Measurements from ENCODE around the gene KLRC1. TPM values are rescaled to one million over a fixed set of nuclear protein-coding genes. Genes with fewer than 3 reads are reported as not detected.

Gene KLRC1
- total RNA-seq (2022; extraction: Qiagen RNA extraction) = not detected in 5 replicates

GRCh38 chr12:10453156-10453555 lies at the start of gene KLRC1:
TSS of gene KLRC1 (minus strand) at chr12:10453377. CDS start at chr12:10451156, 2,221 bp downstream.

GRCh38 chr12:10435816-10436215 lies 17.4 kb downstream of the KLRC1 start, which contains the start of gene KLRC2:
TSS of gene KLRC2 (minus strand) at chr12:10436010. CDS start at chr12:10435986, 24 bp downstream.

GRCh38 chr12:10420334-10420733 lies 32.8 kb downstream of the KLRC1 start, which contains the start of gene KLRC3:
TSS of gene KLRC3 (minus strand) at chr12:10420595. CDS start at chr12:10420550, 45 bp downstream.

DNA sequence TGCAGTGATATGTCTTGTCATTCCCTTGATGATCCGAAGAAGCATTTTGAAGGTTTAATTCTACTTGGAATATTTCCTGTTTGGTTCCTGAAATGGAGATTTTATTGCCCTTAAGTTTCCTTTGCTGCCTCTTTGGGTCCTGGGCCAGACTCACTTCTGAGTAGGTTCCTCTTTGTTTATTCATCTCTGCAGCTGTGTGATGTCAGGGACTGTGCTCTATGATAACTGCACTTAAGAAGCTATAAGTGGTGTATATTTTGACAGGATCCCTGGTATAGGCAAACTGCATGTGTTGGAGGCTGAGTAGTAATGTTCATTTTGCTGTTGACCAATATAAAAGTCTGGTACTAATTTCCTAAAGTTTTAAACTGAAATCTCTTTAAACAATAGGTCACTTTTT lies 43.8 kb downstream of the KLRC1 start, which contains the start of gene KLRC4:
KLRC4 (minus strand) TSS at position 366 of the 400 bp plus-strand sequence; CDS start at position 184, 182 bp downstream.

Other genes with a start within 250 kb of the KLRC1 start
- gene GABARAPL1, start 240.5 kb downstream of the KLRC1 start, total RNA-seq (2022; extraction: Qiagen RNA extraction) = 32.0 to 41.5 TPM (median 38.0 TPM) in 5 replicates
- gene KLRD1, start 145.5 kb downstream of the KLRC1 start, total RNA-seq (2022; extraction: Qiagen RNA extraction) = not detected in 5 replicates
- gene KLRK1, start 63.3 kb downstream of the KLRC1 start, total RNA-seq (2022; extraction: Qiagen RNA extraction) = 0.08 TPM in 1 of 5 replicates, not detected in the others
- not detected in 5 replicates for gene KLRC4, start 43.6 kb downstream of the KLRC1 start, total RNA-seq (2022; extraction: Qiagen RNA extraction)
- gene KLRC3, start 32.8 kb downstream of the KLRC1 start, total RNA-seq (2022; extraction: Qiagen RNA extraction) = 0.12 to 0.40 TPM (median 0.23 TPM) in 5 replicates
- gene KLRC2, start 17.4 kb downstream of the KLRC1 start, total RNA-seq (2022; extraction: Qiagen RNA extraction) = 1.3 to 2.7 TPM (median 2.1 TPM) in 5 replicates
- 0.53 to 0.88 TPM (median 0.65 TPM) in 5 replicates for gene EIF2S3B, start 52.5 kb upstream of the KLRC1 start, total RNA-seq (2022; extraction: Qiagen RNA extraction)
- 49.6 to 60.7 TPM (median 53.5 TPM) in 5 replicates for gene MAGOHB, start 160.2 kb upstream of the KLRC1 start, total RNA-seq (2022; extraction: Qiagen RNA extraction)
- 0.14 to 0.43 TPM (median 0.23 TPM) in 5 replicates for gene STYK1, start 220.7 kb upstream of the KLRC1 start, total RNA-seq (2022; extraction: Qiagen RNA extraction)